ENCODE results near the gene UBE2J2. TPM values are rescaled to one million over a fixed set of nuclear protein-coding genes. Genes with fewer than 3 reads are reported as not detected.

UBE2J2 gene
- total and polyA plus RNA-seq, 2 of the 13 experiments (the other 11 are each of a cell fraction or from before 2014, with no cell fraction given), result 25.4 to 29.4 TPM

GRCh38 chr1:1272341-1273208, 1.1 kb downstream of the UBE2J2 start (continued):
- TF ChIP-seq AHDC1 (CRISPR knock-in tag; IDR thresholded peaks at IDR 0.05; ENCODE audit: borderline replicate concordance) (no peak), HDAC1 (CRISPR knock-in tag; IDR thresholded peaks at IDR 0.05) (0 out of 2 replicates have a peak, but pooled peaks have one; percentile 11), TEAD3 (CRISPR knock-in tag; optimal IDR thresholded peaks at IDR 0.05; ENCODE audit: borderline replicate concordance) (no peak), ZNF670 (CRISPR knock-in tag; IDR thresholded peaks at IDR 0.05; ENCODE audit: borderline replicate concordance) (no peak), HES4 (CRISPR knock-in tag; IDR thresholded peaks at IDR 0.05; ENCODE audit: borderline replicate concordance) (no peak), ZNF83 (CRISPR knock-in tag; IDR thresholded peaks at IDR 0.05; ENCODE audit: borderline replicate concordance) (no peak), ZNF333 (CRISPR knock-in tag; IDR thresholded peaks at IDR 0.05; ENCODE audit: borderline replicate concordance) (no peak), CENPX (CRISPR knock-in tag; IDR thresholded peaks at IDR 0.05) (no peak), ZNF740 (CRISPR knock-in tag; IDR thresholded peaks at IDR 0.05) (no peak), PITX1 (CRISPR knock-in tag; IDR thresholded peaks at IDR 0.05) (no peak), TRIM24 (CRISPR knock-in tag; IDR thresholded peaks at IDR 0.05) (no peak), IKZF5 (CRISPR knock-in tag; IDR thresholded peaks at IDR 0.05) (no peak; the same call in 1 of the 2 replicates), DRAP1 (CRISPR knock-in tag; IDR thresholded peaks at IDR 0.05) (no peak), ZNF776 (CRISPR knock-in tag; IDR thresholded peaks at IDR 0.05) (no peak), BCL6 (CRISPR knock-in tag; IDR thresholded peaks at IDR 0.05) (0 out of 2 replicates have a peak, but pooled peaks have one; percentile 9), CCAR2 (optimal IDR thresholded peaks at IDR 0.05; ENCODE audit: low read depth, low read length) (no peak), POLR2G (IDR thresholded peaks at IDR 0.05; ENCODE audit: low read depth, low read length) (no peak), ZNF512 (CRISPR knock-in tag; IDR thresholded peaks at IDR 0.05) (0 out of 2 replicates have a peak, but pooled peaks have one; percentile 49), ZNF558 (CRISPR knock-in tag; IDR thresholded peaks at IDR 0.05; ENCODE audit: borderline replicate concordance) (0 out of 2 replicates have a peak, but pooled peaks have one; percentile 10), KDM3A (CRISPR knock-in tag; IDR thresholded peaks at IDR 0.05; ENCODE audit: low read depth) (no peak)

Data from HepG2 (cell line).